AG04450 (cell line): ENCODE measurements around the gene BZW1. TPM values are rescaled to one million over a fixed set of nuclear protein-coding genes. Genes with fewer than 3 reads are reported as not detected.
A peak's percentile ranks its signal among the peaks of the same experiment; 100 is the strongest.
"Not testable (repeated sequence)": the region's sequence is repeated elsewhere in the genome, so short reads cannot be mapped to it uniquely, and the experiment has no call there.

Experiments used
- CTCF ChIA-PET: fragments of 300-600, 350-600 bp; formaldehyde crosslinking; extraction: SDS; loops from one replicate; lab custom pipeline; 2022; ENCODE audit warnings: antibody characterized with exemption, inconsistent platforms; lab: Charles Lee
- POLR2A ChIA-PET: fragments of 350-600 bp; formaldehyde crosslinking; extraction: SDS; loops from one replicate; lab custom pipeline; 2021; ENCODE audit warnings: antibody characterized with exemption, inconsistent platforms; lab: Yijun Ruan, JAX
- DNase-seq: peaks from one replicate; pipeline ENCODE4 v3.0.0-alpha.2; 2011; ENCODE audit warnings: low read depth, low spot score
- H3K27ac ChIP-seq: one replicate; pipeline ENCODE4 v1.5.1; 2012; ENCODE audit warnings: low read depth, low read length, control low read depth
- H3K27me3 ChIP-seq: one replicate; pipeline ENCODE4 v1.6.0; 2012; ENCODE audit warnings: low read length; ENCODE audit not compliant: control insufficient read depth, insufficient read depth
- H3K4me3 ChIP-seq: 2 replicates; pipeline ENCODE4 v1.5.1; 2011; ENCODE audit warnings: mild to moderate bottlenecking, low read depth, low read length, control low read depth
- H3K9me3 ChIP-seq: 2 replicates; pipeline ENCODE4 v1.5.1; 2012; ENCODE audit warnings: low read length; ENCODE audit not compliant: control insufficient read depth, insufficient read depth
- CTCF ChIP-seq: IDR thresholded peaks from 2 replicates; pipeline ENCODE4 v1.5.1; 2011; ENCODE audit warnings: low read depth, low read length, control low read depth, inconsistent platforms
- polyA plus RNA-seq: library from polyadenylated mRNA; depleted of rRNA; stranded (reverse); fragments of >200 nt; gene quantifications from 2 replicates; pipeline ENCODE4 v1.2.3, GENCODE V29; 2011

The BZW1 gene
- polyA plus RNA-seq, 1 experiment = 376 TPM

GRCh38 chr2:200812122-200813022 lies 662 bp downstream of the BZW1 start:
- TF ChIP-seq CTCF = peak; percentile 53
- no peaks in the 10 kb centered on the region; the same call in 1 of the 2 replicates for H3K9me3 ChIP-seq
- DNase-seq = no peak
- peak overlapping the region; percentile 99 for H3K27ac ChIP-seq
- H3K27me3 ChIP-seq = no peaks in the 10 kb centered on the region
- ChIA-PET POLR2A (interaction anchor here (0.6 to 1.3 kb wide), 3 partner anchors 47 to 195 kb away, joined by 8 to 13 read pairs (median 8); partner anchors contain the start of gene CLK1), CTCF (interaction anchor here (1.2 kb wide), 1 partner anchor 99 kb away, joined by 4 read pairs; no protein-coding TSS in a partner anchor)
- H3K4me3 ChIP-seq = peak overlapping the region; percentile 92

GRCh38 chr2:200814276-200814815 lies 2.6 kb downstream of the BZW1 start:
- H3K27me3 ChIP-seq = no peaks in the 10 kb centered on the region
- no peak for DNase-seq
- ChIA-PET POLR2A (no interaction called here), CTCF (interaction anchor here (1.0 to 7.4 kb wide), 3 partner anchors 75 to 102 kb away, joined by 4 to 35 read pairs (median 5); no protein-coding TSS in a partner anchor)
- no peak for TF ChIP-seq CTCF
- no peak overlapping the region; the same call in none of the 2 replicates for H3K4me3 ChIP-seq
- H3K27ac ChIP-seq = no peak overlapping the region
- no peaks in the 10 kb centered on the region; the same call in 1 of the 2 replicates for H3K9me3 ChIP-seq

GRCh38 chr2:200814917-200815316 lies 3.2 kb downstream of the BZW1 start:
- CTCF ChIA-PET = interaction anchor here (1.0 to 7.4 kb wide), 2 partner anchors 75 to 102 kb away, joined by 4 to 35 read pairs; no protein-coding TSS in a partner anchor

GRCh38 chr2:200818732-200819131 lies 7.0 kb downstream of the BZW1 start:
- not testable (repeated sequence) for H3K27me3 ChIP-seq, H3K4me3 ChIP-seq, DNase-seq, H3K9me3 ChIP-seq, H3K27ac ChIP-seq
- CTCF ChIA-PET = interaction anchor here (1.2 to 7.4 kb wide), 2 partner anchors 15 to 106 kb away, joined by 4 to 35 read pairs; no protein-coding TSS in a partner anchor
- POLR2A ChIA-PET = interaction anchor here (1.1 kb wide), 1 partner anchor 8 kb away, joined by 7 read pairs; the partner anchor contains the start of gene BZW1

More at GRCh38 chr2:200814917-200815316, 3.2 kb downstream of the BZW1 start:
- POLR2A ChIA-PET = no interaction called here
- no peak overlapping the region for H3K27ac ChIP-seq
- no peak overlapping the region for H3K4me3 ChIP-seq
- TF ChIP-seq CTCF = no peak
- no peaks in the 10 kb centered on the region; the same call in 1 of the 2 replicates for H3K9me3 ChIP-seq
- H3K27me3 ChIP-seq = no peaks in the 10 kb centered on the region
- no peak for DNase-seq

- POLR2A ChIA-PET = no interaction called here
- DNase-seq = no peak
- no peak overlapping the region for H3K4me3 ChIP-seq
- no peaks in the 10 kb centered on the region for H3K27me3 ChIP-seq
- no peak for TF ChIP-seq CTCF
- H3K9me3 ChIP-seq = no peaks in the 10 kb centered on the region
- H3K27ac ChIP-seq = no peak overlapping the region
- CTCF ChIA-PET = interaction anchor here (0.7 to 7.4 kb wide), 3 partner anchors 25 to 108 kb away, joined by 3 to 35 read pairs (median 4); no protein-coding TSS in a partner anchor
Measured at GRCh38 chr2:200820573-200821234, 9.0 kb downstream of the BZW1 start.
